ENCODE data around the gene CAPN5. TPM values are rescaled to one million over a fixed set of nuclear protein-coding genes. Genes with fewer than 3 reads are reported as not detected.

CAPN5 gene
- total and polyA plus RNA-seq, 2 of the 13 experiments (the other 11 are each of a cell fraction or from before 2014, with no cell fraction given), result 0.27 to 1.2 TPM

DNA sequence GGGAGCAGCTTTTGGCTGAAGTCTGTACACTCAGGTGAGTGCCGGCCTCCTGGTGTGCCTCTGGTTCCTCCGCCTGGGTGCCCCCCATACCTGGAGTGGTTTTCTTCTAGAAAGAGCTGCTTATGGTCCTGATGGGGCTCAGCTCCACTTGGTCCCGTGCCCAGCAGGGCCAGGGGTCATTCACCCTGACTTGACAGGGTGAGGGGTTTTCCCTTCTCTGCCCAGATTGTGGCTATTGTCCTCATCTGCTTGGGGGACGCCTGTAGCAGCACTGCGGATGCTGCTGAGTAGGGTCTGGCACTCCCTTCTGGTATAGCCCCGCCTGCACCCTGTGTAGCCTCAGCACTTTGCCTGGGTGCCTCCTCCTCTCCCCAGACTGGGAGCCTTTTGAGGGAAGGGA lies 44.1 kb downstream of the CAPN5 start:
- ChIA-PET POLR2A (no interaction called here), CTCF (ENCODE audit: low intra/inter-chr PET ratio, low total read pairs) (no interaction called here)
- H3K4me3 ChIP-seq (replicated peaks in 1 of 3; ENCODE audit: insufficient read depth in 1 of 3, low read depth in 2 of 3, low read length in 3 of 3), result no peak overlapping the region
- BruUV-seq (replicated peaks), result no TSS peak
- H3K4me2 ChIP-seq (ENCODE audit: low read depth, low read length), result no peak overlapping the region
- H3K4me1 ChIP-seq (ENCODE audit: insufficient read depth, low read length), result peaks cover 36% of the 10 kb centered on the region
- H3K9ac ChIP-seq (ENCODE audit: insufficient read depth, low read depth, low read length), result no peak overlapping the region
- no peak for FAIRE-seq
- no peak for ATAC-seq
- intact Hi-C loops (cut with micrococcal nuclease; ENCODE audit: unreplicated experiment) (no loop called here), in situ Hi-C loops (cut with HindIII; ENCODE audit: extremely low pct_ligation_motif_present, low pct_unique_long_range_greater_than_20kb) (no loop called here)
- H3K27me3 ChIP-seq (ENCODE audit: control insufficient read depth in 1 of 2, insufficient read depth in 2 of 2, low read length in 2 of 2), result peaks cover 0 to 2% of the 10 kb centered on the region in 2 experiments; a peak in 1 of 5 replicates
- no peaks in the 10 kb centered on the region for H4K20me1 ChIP-seq (ENCODE audit: insufficient read depth, low read length)
- no peaks in the 10 kb centered on the region for H3K79me2 ChIP-seq (ENCODE audit: insufficient read depth, low read length)
- no peak for DNase-seq (ENCODE audit: low spot score)
- H3K9me3 ChIP-seq (ENCODE audit: low read length), result no peaks in the 10 kb centered on the region
- TF ChIP-seq, protein P1, sequence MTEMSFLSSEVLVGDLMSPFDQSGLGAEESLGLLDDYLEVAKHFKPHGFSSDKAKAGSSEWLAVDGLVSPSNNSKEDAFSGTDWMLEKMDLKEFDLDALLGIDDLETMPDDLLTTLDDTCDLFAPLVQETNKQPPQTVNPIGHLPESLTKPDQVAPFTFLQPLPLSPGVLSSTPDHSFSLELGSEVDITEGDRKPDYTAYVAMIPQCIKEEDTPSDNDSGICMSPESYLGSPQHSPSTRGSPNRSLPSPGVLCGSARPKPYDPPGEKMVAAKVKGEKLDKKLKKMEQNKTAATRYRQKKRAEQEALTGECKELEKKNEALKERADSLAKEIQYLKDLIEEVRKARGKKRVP (CRISPR knock-in tag; IDR thresholded peaks at IDR 0.05), result no peak
- TF ChIP-seq, protein P2, sequence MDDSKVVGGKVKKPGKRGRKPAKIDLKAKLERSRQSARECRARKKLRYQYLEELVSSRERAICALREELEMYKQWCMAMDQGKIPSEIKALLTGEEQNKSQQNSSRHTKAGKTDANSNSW (CRISPR knock-in tag; IDR thresholded peaks at IDR 0.05; ENCODE audit: borderline replicate concordance), result no peak
- TF ChIP-seq ZNF83 (CRISPR knock-in tag; IDR thresholded peaks at IDR 0.05; ENCODE audit: borderline replicate concordance) (no peak), ZNF543 (CRISPR knock-in tag; IDR thresholded peaks at IDR 0.05) (no peak), KAT2B (IDR thresholded peaks at IDR 0.05; ENCODE audit: borderline replicate concordance, low read depth, low read length) (no peak), MAZ (IDR thresholded peaks at IDR 0.05; ENCODE audit: borderline replicate concordance, low read depth, low read length) (no peak), MAZ (CRISPR knock-in tag; IDR thresholded peaks at IDR 0.05; ENCODE audit: low read depth) (no peak), NFE2L2 (IDR thresholded peaks at IDR 0.05; ENCODE audit: low read length) (no peak), ASH2L (IDR thresholded peaks at IDR 0.05; ENCODE audit: insufficient read length, low read depth, low read length) (no peak), ZNF7 (CRISPR knock-in tag; IDR thresholded peaks at IDR 0.05) (no peak)
- TF ChIP-seq, protein P3, sequence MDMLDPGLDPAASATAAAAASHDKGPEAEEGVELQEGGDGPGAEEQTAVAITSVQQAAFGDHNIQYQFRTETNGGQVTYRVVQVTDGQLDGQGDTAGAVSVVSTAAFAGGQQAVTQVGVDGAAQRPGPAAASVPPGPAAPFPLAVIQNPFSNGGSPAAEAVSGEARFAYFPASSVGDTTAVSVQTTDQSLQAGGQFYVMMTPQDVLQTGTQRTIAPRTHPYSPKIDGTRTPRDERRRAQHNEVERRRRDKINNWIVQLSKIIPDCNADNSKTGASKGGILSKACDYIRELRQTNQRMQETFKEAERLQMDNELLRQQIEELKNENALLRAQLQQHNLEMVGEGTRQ (IDR thresholded peaks at IDR 0.05; ENCODE audit: low read depth, low read length), result no peak
- TF ChIP-seq, protein P3 (CRISPR knock-in tag; IDR thresholded peaks at IDR 0.05; ENCODE audit: borderline replicate concordance), result no peak
- TF ChIP-seq, protein P4, sequence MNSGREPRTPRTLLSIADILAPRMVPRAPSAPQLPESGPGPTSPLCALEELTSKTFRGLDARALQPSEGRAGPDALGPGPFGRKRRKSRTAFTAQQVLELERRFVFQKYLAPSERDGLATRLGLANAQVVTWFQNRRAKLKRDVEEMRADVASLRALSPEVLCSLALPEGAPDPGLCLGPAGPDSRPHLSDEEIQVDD (CRISPR knock-in tag; IDR thresholded peaks at IDR 0.05; ENCODE audit: borderline replicate concordance), result no peak
- TF ChIP-seq, protein P5, sequence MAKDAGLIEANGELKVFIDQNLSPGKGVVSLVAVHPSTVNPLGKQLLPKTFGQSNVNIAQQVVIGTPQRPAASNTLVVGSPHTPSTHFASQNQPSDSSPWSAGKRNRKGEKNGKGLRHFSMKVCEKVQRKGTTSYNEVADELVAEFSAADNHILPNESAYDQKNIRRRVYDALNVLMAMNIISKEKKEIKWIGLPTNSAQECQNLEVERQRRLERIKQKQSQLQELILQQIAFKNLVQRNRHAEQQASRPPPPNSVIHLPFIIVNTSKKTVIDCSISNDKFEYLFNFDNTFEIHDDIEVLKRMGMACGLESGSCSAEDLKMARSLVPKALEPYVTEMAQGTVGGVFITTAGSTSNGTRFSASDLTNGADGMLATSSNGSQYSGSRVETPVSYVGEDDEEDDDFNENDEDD (CRISPR knock-in tag; IDR thresholded peaks at IDR 0.05; ENCODE audit: borderline replicate concordance), result no peak
- H2AFZ ChIP-seq (ENCODE audit: low read length), result no peak overlapping the region
- no peaks in the 10 kb centered on the region for H3K36me3 ChIP-seq (replicated peaks in 1 of 2; ENCODE audit: control insufficient read depth in 1 of 2, insufficient read depth in 2 of 2, low read length in 2 of 2)
- no peak overlapping the region for H3K27ac ChIP-seq (ENCODE audit: extremely low read length, insufficient read depth, low read length)
- 33% methylated on average over 4 of the region's 6 CpGs for WGBS (ENCODE audit: low lambda C conversion rate)

All from HepG2 (cell line).